GM19023 (cell line): Measurements from ENCODE around the gene SLC6A5.

Experiments
- ATAC-seq: cut with Tn5 transposase; IDR thresholded peaks from one replicate; pipeline ENCODE4 v1.9.1; 2021; ENCODE audit warnings: mild to moderate bottlenecking, moderate library complexity; ENCODE audit not compliant: unreplicated experiment

SLC6A5 gene

DNA sequence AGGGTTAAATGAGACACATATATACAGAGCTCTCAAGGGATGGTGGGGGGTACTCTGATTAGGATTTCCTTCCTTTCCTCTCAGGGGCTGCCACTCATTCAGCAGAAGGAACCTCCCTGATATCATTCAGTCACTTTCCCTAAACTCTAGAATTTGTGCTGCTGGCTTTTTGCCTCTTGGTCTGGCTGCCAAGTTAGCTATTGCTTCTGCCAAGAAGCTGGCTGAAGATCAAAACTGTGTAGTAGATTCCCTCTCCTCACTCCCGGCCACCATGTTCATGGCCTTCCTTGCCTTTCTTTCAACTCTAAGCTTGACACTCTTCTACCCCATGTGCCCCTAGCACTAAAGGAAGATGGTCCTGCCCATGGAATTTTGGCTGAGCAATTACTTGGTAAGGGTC is 18.7 kb downstream of the SLC6A5 start:
- no peak for ATAC-seq

DNA sequence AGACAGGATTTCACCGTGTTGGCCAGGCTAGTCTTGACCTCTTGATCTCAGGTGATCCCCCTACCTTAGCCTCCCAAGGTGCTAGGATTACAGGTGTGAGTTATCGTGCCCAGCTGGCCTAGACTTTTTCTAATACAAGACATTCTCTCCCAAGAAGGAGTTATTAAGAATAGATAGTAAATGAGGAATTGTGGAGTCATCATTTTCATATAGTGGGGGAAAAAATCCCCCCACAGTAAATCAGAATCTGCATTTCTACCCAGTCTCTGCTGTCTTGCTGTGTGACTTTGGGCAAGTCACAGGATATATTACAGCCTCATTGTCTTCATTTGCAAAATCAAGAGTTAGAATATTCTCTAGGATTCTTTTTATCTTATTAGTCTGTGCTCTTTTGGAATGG is 21.6 kb downstream of the SLC6A5 start:
- ATAC-seq, result no peak

DNA sequence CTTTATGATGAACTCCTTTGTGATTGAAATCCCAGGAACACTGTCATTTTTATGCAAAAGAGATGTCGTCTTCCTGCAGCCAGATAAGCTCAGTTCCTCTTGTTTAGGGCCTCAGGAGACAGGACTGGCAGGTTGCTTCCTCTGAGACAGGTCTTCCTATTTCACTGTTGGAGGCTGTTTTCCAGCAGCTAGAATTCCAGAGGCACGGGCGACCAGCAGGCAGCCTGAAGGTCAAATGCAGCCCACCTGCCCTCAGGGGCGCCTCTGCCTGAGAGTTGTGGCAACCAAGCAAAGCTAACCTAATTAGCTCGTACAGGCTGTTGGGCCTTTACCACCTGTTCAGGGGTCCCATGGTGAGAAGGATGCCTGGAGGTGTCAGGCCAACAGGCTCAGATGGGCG is 22.3 kb downstream of the SLC6A5 start:
- ATAC-seq, result no peak

DNA sequence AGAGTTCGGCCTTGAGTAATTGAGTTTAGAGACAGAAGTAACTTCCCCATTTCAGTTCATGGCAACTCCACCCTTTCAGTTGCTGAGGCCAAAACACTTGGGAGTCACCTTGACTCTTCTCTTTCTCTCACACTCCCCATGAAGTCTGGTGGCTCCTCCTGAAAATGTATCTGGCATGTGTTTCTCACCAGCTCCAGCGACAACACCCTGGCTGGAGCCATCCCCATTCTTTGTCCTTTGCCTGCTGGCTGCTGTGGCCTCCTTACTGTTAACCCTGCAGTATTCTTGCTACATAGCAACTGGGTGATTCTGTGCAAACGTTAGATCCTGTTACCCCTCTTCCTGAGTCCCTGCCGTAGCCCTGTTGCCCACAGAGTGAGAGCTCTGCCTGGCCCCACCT is 23.8 kb downstream of the SLC6A5 start:
- no peak for ATAC-seq

DNA sequence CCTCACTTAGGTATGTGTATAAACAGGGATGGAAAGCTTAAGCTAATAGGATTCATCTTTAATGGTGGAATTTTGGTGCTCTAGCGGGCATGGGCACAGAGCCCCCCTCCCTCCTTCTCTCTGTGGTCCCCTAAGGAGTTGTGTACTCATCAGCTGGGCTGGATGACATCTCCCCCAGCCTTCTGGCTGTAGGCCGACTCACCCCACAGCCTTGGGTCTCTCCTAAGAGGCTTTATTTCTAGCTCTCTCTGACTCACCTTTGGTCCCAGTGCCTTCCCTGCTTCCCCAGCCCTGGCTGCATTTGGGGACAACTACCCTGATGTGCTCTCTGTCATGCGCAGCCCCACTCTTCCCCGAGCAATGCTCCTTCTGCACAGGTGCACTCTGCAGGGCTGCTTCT is 26.9 kb downstream of the SLC6A5 start:
- ATAC-seq, result no peak

DNA sequence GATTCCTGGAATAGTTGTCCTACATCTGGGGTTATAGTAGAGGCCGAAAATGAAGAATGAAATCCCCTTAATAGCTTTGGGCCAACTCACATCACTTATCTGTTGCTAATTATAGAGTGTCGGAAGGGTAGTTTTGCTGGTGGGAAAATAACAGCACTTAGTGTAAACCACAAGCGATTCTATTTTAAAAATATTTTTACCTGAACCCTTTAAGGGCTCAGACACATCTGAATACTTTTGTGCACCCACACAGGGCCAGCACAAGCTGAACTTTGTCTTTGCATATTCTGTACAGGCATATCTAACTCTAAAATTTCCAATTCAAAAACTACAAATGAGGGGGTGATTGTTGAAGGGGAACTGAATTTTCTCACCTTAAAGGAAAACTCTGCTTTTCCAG is 27.6 kb downstream of the SLC6A5 start:
- no peak for ATAC-seq

DNA sequence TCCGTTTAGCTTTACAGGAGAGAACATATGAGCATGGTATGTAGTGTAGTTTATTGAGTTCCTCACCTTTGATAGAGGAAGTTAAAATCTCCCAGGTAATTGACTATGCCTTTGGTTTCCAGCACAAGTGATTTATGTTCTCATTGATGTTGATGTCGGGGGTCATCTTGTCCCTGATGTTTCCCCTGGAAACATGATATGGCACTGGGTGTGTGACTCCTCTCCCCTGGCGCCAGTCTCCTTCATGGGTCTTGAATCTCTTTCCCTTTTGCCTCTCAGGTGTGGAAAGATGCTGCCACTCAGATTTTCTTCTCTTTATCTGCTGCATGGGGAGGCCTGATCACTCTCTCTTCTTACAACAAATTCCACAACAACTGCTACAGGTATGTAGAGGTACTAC is 28.3 kb downstream of the SLC6A5 start:
- ATAC-seq, result no peak

DNA sequence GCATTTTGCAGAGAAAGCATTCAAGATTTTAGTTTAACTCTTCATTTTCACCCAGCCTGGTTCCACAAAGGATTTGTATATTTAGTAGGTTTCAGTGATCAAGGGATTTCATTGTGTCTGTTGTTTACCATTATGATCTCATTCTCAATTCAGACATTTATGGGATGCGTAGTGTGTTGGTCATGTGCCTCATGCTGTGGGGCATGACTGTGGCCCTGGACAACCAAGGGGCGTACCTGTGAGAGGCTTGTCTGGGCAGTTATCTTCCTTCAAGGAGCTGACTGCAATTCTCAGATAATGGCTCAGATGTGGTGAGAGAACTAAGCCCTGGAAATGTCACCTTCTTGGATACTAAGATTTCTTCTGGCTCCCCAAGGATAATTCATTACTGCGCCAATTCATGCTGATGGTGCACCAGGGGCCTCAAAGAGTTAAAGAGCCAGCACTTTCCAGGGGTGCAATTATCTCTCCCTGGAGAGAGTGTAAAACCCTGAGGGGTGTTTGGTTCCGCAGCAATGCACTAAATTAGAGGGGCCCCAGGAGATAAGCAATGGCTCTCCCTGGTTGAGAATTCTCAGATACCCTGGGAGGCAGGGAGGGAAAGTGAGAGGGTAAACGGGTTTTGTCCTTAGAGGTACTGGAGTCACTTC is 32.2 kb downstream of the SLC6A5 start:
- ATAC-seq, result no peak

DNA sequence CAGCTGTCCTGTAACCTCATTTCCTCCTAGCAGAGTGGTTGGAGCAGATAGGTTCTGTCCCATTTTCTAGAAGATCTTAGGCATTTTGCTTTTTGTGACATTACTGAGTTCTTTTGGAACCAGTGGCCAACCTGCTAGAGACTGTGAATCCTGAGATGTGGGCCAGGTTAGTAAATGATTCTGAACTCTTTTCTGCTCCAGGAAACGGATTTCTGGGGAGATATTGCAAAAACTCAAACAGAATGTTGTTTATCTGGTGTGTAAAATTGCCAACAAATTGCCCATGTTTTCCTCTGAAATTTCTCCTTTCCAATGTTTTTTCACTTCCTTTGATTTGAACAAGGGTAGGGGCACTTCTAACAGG is 32.7 kb downstream of the SLC6A5 start:
- ATAC-seq, result no peak

DNA sequence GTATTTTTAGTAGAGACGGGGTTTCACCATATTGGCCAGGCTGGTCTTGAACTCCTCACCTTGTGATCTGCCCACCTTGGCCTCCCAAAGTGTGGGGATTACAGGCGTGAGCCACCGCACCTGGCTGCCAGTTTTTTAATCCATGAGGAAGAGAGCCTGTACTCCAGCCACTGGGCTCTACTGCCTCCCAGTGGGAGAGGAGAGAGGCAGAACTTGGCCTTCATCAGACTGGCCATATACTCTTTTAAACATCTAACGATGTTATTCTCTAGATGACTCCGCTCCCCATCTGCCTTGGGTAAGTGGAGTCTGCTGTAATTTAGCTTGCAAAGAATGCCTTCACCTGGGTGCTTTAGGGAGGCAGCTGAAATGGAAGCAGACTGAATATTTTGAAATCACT is 34.6 kb downstream of the SLC6A5 start:
- ATAC-seq, result no peak

DNA sequence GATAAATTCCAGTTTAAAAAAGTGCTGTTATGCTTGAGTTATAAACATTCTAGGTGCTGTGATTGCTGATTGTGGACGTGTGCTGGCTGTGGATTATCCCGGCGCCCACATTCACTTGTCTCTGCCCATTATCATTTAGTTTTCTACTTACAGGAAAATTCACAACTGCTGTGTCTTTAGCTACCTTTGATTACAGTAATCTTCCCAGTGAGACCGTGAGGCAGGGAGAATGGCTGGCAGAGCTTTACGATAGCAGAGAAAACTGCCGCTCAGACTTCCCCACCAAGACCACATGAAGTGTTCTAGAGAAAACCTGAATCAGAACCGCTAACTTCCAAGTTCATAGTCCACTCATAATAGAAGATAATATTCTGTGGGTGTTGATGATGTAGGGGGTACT is 35.4 kb downstream of the SLC6A5 start:
- ATAC-seq, result no peak

DNA sequence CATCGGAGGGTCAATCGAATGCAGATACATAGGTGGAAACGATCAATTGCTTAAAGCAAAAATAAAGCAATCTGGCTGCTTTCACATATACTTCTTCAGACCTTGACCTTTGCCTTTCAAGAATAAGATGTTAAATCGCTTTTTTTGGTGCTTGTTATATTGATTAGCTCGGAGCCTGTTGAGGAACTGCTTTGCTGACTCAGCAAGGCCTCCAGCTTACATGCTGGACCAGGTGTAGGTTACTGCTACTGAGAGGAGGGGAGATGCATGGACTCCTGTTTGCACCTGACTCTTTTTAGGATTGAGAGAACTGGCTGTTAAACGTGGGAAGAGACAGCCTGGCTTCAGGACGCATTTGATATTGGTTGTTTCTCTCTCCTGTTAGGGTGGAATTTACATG is 38.7 kb downstream of the SLC6A5 start:
- ATAC-seq, result no peak

DNA sequence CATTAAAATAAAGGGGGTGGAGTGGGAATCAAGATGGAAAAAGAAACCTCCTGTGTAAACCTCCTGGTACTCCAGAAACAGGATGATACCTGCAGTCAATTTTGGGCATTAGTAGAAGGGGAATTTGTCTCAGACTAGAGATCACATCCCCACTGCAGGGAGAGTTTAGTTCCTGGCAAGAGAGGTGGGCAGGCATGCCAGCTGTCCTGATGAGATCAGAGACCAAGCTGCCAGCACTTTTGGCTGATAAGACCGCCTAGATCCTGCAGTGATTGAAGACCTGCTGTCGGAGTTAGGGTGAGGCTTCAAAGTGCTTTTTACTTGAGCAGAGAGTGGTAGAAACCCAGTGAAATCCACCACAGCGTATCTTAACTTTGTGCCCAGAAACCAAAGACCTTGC is 40.3 kb downstream of the SLC6A5 start:
- ATAC-seq, result no peak

DNA sequence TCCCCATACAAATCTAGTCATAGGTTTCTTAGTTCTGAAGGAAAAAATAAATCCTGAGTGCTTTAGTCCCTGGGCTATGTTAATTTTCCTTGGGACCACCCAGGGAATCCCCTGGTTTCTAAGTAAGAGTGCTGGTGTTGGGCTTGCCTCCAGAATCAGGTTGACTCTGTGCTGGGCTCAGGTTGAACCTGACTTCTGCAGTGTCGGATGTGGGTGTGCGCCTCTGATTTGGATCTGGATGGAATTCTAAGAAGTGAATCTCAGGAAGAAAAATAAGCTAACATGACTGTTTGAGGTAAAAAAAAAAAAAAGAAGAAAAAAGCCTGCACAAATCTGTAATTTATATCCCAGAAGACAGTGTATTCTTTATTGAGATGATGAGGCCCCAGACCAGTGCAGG is 41.0 kb downstream of the SLC6A5 start:
- ATAC-seq, result no peak

DNA sequence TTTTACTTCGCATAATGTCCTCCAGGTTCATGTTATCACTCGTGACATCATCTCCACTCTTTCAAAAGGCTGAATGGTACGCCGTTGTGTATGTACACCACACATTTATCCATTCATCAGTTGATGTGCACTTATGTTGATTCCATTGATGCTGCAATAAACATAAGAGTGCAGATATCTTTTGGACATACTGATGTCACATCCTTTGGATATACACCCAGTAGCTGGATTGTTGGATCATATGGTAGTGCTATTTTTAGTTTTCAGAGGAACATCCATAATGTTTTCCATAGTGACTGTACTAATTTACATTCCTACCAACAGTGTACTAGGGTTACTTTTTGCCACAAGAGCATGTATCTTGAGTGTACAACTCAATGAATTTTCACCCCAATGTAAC is 45.0 kb downstream of the SLC6A5 start:
- no peak for ATAC-seq

DNA sequence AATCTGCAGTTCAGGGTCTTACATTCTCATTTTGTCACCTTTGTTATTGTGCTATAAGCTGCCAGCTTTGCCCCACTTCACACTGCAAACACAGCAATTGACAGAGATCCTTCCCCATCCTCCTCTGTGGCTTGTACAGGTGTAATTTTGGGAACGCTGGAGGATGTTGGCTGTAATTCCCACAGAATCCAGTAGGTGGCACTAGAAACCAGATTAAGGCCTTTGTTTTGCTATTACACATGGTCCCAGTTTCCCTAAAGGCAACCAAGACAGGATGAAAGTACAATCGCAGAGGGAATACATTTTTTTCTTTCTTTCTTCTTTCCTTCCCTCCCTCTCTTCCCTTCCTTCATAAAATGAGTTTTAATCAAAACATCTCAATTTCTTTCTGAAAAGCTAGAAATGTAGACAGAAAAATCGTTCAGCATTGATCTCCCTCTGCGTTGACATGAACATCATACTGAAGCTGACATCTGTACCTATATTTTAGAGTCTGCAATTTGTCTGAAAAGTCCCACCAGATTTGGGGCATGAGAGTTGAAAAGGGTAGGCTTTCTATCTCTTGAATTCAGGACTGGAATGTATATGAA is 48.7 kb downstream of the SLC6A5 start:
- peak; percentile 52 for ATAC-seq

DNA sequence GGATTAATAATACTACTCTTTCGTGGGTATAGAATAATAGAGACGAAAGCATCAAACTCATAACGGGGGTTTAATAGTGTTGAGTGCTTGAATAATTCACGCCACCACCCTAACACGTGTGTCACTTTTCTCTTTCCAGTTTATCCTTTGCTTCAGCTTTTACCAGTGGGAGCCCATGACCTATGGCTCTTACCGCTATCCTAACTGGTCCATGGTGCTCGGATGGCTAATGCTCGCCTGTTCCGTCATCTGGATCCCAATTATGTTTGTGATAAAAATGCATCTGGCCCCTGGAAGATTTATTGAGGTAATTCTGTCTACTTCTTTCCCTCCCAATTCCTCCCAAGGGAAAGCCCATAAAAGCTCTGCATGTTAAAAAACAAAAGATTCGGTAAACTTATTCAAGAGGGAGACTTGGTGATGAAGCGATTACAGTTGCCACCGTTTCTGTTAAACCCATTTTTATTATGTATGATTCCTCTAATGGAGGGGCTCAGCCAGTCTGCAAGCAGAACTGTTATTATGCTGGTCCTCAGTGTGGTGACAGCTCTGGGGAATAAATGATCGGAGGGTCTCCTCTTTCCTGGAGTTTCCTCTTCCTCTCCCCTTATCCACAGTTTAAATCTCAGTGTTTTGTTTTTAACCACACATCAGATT is 52.9 kb downstream of the SLC6A5 start:
- no peak for ATAC-seq

DNA sequence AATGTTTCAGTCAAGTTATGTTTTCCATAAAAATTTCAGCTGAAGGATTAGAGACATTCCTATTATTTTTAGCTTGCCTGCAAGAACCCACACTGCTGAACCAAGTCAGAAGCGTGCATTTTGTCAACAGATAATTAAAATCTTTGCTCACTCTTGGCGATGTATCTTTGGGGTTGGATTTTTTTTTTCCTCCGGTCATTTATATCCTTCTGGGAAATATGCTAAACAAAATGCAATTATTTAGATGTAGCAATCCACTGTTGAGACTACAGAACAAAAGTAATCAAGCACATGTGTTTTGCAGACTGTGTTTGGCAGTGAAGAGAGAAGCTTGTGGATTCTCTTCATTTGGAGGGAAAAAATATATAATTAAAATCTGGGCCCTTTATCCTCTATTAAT is 54.6 kb downstream of the SLC6A5 start:
- no peak for ATAC-seq

DNA sequence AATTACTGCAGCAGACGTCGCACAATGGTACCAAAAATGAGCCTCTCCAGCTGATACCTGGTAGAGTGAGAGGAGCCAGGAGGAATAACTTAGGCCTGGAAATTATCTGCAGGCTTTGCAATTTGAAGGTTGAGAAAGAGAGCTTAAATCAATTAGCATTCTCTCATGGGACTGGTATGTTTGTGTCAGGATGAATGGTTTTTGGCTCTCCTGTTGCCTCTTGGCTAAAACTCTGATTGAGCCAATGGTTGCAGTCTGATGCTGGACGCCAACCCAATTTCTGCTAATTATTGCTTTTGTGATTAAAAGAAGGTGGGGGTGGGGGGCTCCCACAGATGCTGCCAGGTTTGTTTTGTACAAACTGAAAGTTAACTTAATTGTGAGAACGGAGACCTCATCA is 57.5 kb downstream of the SLC6A5 start:
- ATAC-seq, result no peak

DNA sequence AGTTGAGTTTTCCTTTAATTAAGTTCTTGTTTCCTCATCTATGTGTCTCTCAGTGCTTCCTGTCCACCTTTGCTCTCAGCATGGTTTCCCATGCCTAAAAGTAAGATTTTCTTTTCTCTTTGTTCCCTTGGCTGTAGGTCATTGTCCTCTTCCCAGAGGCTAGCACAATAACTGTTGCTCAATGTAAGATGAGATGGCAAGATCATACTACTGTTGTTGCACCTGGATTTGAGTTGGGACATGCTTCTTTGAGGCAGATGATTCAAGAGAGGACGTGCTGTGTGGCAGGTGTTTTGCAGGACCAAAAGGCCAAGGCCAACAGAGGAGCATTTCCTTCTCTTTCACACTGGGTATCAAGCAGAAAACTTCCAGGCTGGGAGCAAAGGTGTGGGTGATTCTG is 58.7 kb downstream of the SLC6A5 start:
- ATAC-seq, result no peak

DNA sequence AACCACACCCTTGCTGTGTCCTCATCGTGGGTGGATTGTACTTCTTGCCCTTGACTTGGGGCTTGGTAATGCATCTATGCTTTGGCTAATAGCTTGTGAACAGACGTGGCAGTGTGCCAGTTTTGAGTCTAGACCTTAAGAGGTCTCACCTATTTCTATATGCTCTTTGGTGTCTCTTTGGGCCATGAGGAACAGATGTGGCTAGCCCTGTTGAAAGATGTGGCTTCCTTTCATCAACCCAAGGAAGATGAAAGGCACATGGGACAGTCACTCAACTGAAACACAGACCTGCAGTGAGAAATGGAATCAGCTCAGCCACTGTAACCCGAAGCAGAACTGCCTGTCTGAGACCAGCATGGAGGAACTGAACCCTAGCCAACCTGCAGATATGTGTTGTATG is 62.0 kb downstream of the SLC6A5 start:
- ATAC-seq, result no peak

DNA sequence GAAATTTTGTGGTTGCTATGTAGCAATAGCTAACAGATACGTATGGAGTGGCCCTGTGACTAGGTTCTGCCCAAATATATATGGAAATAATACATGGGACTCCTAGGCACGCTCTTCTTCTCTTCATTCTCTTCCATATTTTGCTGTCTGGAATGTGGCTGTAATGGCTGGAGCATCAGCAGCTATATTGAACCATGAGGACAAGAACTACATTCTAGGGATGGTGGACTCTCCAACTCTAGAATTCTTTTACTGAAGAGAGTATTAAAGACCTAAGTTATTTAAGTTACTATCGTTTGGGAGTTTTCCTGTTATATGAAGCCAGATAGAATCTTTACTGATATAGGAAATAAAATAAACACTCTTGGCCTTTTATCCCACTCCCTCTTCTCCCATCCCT is 62.4 kb downstream of the SLC6A5 start:
- ATAC-seq, result no peak
